Thyroid gland (tissue), 4 donors: ENCODE data around the gene AKT1S1. TPM values are rescaled to one million over a fixed set of nuclear protein-coding genes. Genes with fewer than 3 reads are reported as not detected.

ENCODE experiments used
- DNase-seq, 2 donors: peaks; one replicate each; pipeline ENCODE4 v3.0.0-alpha.2; 2019
- H3K27ac ChIP-seq, 3 donors: fragments of 200-600 bp; sonication (generic); 1 replicate in 2 of 3; 2 replicates in 1 of 3; pipeline ENCODE4 v1.5.1; 2016 to 2019; ENCODE audit warnings: mild to moderate bottlenecking in 1 of 3, moderate library complexity in 1 of 3
- H3K27me3 ChIP-seq: fragments of 200-600 bp; sonication (generic); one replicate; pipeline ENCODE4 v1.5.1; 2019
- H3K36me3 ChIP-seq, 2 donors: fragments of 200-600 bp; sonication (generic); one replicate each; pipeline ENCODE4 v1.5.1; 2016 to 2019
- H3K4me1 ChIP-seq, 2 donors: fragments of 200-600 bp; sonication (generic); one replicate each; pipeline ENCODE4 v1.5.1; 2017 to 2019
- H3K4me3 ChIP-seq, 3 donors: fragments of 200-600 bp; sonication (generic); replicated peaks in 1 of 3; 1 replicate in 2 of 3; 2 replicates in 1 of 3; pipeline ENCODE4 v1.5.1; 2016; ENCODE audit warnings: mild to moderate bottlenecking in 1 of 3
- H3K9me3 ChIP-seq: fragments of 200-600 bp; sonication (generic); one replicate; pipeline ENCODE4 v1.5.1; 2017
- CTCF ChIP-seq, 6 experiments: fragments of 200-600 bp in 3 of 6; fragments of 450-650 bp in 3 of 6; sonication (generic) in 3 of 6; IDR thresholded peaks; one replicate each; pipeline ENCODE4 v1.5.1; 2016 to 2019; ENCODE audit warnings: antibody characterized with exemption in 6 of 6, mild to moderate bottlenecking in 2 of 6, inconsistent platforms in 1 of 6, moderate library complexity in 1 of 6
- POLR2A ChIP-seq, 2 donors: fragments of 450-650 bp; IDR thresholded peaks; one replicate each; pipeline ENCODE4 v1.6.1; 2017; ENCODE audit warnings: antibody characterized with exemption in 2 of 2, mild to moderate bottlenecking in 2 of 2, moderate library complexity in 1 of 2
- WGBS, 2 donors: methylation state at CpG; one replicate each; pipeline ENCODE4 v1.1.5; 2017; 5-methylcytosine and 5-hydroxymethylcytosine counted together
- intact Hi-C: fragments of 100-400 bp; cut with DNase I; formaldehyde crosslinking; loops from one replicate; pipeline ENCODE4 v1.15.1; 2023
- total RNA-seq, 4 donors: library from RNA; depleted of rRNA; stranded (reverse); fragments of >200 nt; gene quantifications; one replicate each; pipeline ENCODE4 v1.2.3, GENCODE V29; 2016

Gene AKT1S1
- total RNA-seq, 4 donors from 2014 or later, result 16.7 to 26.0 (median 21.5) TPM

GRCh38 chr19:49923055-49924003 lies 46.2 kb upstream of the AKT1S1 start:
- DNase-seq, result no peak
- H3K27ac ChIP-seq, result no peak overlapping the region
- WGBS, 2 donors, result 89% methylated on average over 30 to 31 of the region's 31 CpGs

GRCh38 chr19:49921871-49922795 lies 45.0 kb upstream of the AKT1S1 start:
- intact Hi-C loops, result no loop called here
- H3K4me3 ChIP-seq, result no peak overlapping the region
- DNase-seq, result no peak
- H3K36me3 ChIP-seq, result peaks cover 4 to 10% of the 10 kb centered on the region in 2 donors
- peaks cover 0 to under 1% of the 10 kb centered on the region in 2 donors for H3K4me1 ChIP-seq
- no peaks in the 10 kb centered on the region for H3K27me3 ChIP-seq
- 92% methylated on average over 12 to 21 of the region's 22 CpGs for WGBS, 2 donors
- no peaks in the 10 kb centered on the region for H3K9me3 ChIP-seq
- no peak overlapping the region for H3K27ac ChIP-seq
- TF ChIP-seq CTCF (IDR thresholded peaks at IDR 0.05), result no peak
- TF ChIP-seq POLR2A (IDR thresholded peaks at IDR 0.05), result no peak

More at GRCh38 chr19:49923055-49924003, 46.2 kb upstream of the AKT1S1 start:
- Histone ChIP-seq H3K9me3 (no peaks in the 10 kb centered on the region), H3K36me3 (peaks cover 4 to 10% of the 10 kb centered on the region in 2 donors), H3K4me3 (no peak overlapping the region), H3K4me1 (peaks cover 0 to 11% of the 10 kb centered on the region in 2 donors), H3K27me3 (no peaks in the 10 kb centered on the region)
- TF ChIP-seq POLR2A (IDR thresholded peaks at IDR 0.05), result no peak
- no peak for TF ChIP-seq CTCF (IDR thresholded peaks at IDR 0.05)
- intact Hi-C loops, result no loop called here

- Histone ChIP-seq H3K4me3 (no peak overlapping the region), H3K27me3 (no peaks in the 10 kb centered on the region), H3K36me3 (peaks cover 4 to 10% of the 10 kb centered on the region in 2 donors), H3K9me3 (no peaks in the 10 kb centered on the region), H3K4me1 (no peaks in the 10 kb centered on the region), H3K27ac (no peak overlapping the region)
- 92 to 95% methylated on average over 24 of the region's 24 CpGs for WGBS, 2 donors
- TF ChIP-seq POLR2A (IDR thresholded peaks at IDR 0.05) (no peak), CTCF (IDR thresholded peaks at IDR 0.05) (no peak)
- DNase-seq, result no peak
- intact Hi-C loops, result no loop called here
Measured at GRCh38 chr19:49920624-49921363, 43.6 kb upstream of the AKT1S1 start.

- Histone ChIP-seq H3K27ac (no peak overlapping the region), H3K9me3 (no peaks in the 10 kb centered on the region), H3K4me1 (no peaks in the 10 kb centered on the region), H3K36me3 (peaks cover 0 to under 1% of the 10 kb centered on the region in 2 donors), H3K4me3 (no peak overlapping the region), H3K27me3 (no peaks in the 10 kb centered on the region)
- intact Hi-C loops, result no loop called here
- TF ChIP-seq POLR2A (IDR thresholded peaks at IDR 0.05) (no peak), CTCF (IDR thresholded peaks at IDR 0.05) (no peak)
- no peak for DNase-seq
- 90 to 96% methylated on average over 8 of the region's 8 CpGs for WGBS, 2 donors
Measured at GRCh38 chr19:49918089-49918488, 40.9 kb upstream of the AKT1S1 start.
